ENCODE data around the gene STMP1. TPM values are rescaled to one million over a fixed set of nuclear protein-coding genes. Genes with fewer than 3 reads are reported as not detected.
"Not testable (repeated sequence)": the region's sequence is repeated elsewhere in the genome, so short reads cannot be mapped to it uniquely, and the experiment has no call there.

STMP1 gene
- polyA plus RNA-seq (ENCODE audit: insufficient read length in 4 of 4), result 10 to 100 TPM; 55.0 to 90.9 (median 82.5) TPM

DNA sequence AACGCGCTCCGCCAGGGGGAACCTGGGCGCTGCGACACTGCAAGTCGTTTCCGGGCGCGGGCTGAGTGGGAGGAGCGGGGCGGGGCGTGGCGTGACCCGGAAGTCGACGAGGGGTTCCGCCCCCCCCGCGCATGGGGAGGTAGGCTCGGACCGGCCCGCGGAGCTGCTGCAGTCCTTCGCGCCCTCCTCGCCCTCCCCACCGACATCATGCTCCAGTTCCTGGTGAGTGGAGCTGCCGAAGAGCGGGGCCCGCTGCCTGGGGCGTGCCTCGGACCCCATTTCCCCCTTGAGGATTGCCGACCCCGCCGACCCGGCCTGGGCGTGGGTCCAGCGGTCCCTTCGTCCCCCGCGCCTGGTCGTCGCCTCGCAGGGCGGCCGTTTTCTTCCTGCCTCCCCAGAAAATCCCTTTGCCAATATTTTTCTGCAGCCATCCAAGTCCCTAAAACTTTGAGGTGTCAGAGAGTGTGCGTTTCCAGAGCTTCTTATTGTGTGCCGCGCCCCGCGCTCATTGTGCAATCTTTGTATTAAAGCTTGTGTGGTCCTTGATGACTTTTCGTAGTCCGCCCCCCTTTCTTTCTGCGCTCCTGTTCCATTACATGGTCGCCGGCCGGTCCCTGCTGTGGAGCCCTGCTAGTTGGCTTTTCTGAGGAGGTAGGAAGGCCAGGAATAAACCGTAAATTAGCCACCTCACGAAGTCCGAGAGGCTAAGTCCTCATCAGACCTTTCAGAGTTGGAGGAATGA is at the start of gene STMP1:
Gene STMP1, plus strand, starts transcription at position 142 of the 742 bp plus-strand sequence.
- peak; percentile 82 to 87 (median 86) for DNase-seq (ENCODE audit: low read depth in 4 of 4, low spot score in 3 of 4)

DNA sequence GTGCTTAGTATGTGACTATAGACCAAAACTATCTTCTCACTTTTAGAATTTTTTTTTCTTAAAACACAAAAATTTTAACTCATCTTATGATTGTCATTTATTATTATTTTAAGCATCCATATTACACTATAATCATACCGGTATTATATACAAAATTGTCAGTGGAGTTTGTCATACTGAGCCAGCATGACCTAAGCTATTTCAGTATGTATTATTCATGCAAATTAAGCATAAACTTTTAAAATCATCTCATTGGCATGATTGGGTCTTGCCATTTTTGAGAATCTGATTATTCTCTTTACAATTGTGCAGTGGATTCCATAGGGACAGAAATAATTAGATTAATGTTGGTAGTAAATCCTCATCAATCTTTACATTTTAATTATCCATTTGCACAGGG is 46.2 kb upstream of the STMP1 start:
- no peak for DNase-seq (ENCODE audit: low read depth in 4 of 4, low spot score in 3 of 4)

DNA sequence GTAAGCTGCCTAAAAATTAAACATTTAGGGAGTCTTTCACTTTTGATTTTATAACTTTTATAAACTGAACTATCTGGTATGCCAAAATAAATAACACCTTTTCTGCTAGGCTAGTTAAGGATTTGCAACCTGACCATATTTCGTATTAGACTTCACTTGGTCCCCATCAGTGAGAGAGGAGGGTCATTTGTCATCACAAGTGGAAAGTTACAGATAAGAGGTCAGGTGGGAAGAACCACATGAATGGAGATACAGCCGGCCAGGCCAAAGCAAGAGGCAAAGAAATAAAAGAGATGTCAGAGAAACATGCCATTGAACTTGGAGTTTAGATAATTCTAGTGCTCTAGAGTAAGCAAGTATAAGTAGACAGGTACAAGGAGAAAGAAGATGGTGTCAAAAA is 44.5 kb upstream of the STMP1 start:
- DNase-seq (ENCODE audit: low read depth in 4 of 4, low spot score in 3 of 4), result no peak

DNA sequence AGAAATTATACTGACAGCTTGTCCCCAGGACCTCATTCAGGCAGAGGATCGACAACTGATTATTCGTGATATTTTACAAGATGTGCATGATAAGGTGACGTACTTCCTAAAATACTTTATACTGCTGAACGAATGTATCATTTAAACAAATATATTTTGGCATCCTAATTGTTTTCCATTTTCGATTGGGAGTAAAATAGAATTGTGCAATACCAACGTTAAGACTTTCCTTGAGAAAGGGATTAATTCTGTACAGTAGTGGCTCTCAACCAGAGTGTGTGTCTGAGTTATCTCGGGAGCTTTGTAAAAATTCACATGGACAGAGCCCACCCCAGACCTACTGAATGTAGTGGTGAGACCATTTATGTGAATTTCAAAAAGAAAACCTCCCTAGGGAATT is 43.8 kb upstream of the STMP1 start:
- DNase-seq (ENCODE audit: low read depth in 4 of 4, low spot score in 3 of 4), result no peak

DNA sequence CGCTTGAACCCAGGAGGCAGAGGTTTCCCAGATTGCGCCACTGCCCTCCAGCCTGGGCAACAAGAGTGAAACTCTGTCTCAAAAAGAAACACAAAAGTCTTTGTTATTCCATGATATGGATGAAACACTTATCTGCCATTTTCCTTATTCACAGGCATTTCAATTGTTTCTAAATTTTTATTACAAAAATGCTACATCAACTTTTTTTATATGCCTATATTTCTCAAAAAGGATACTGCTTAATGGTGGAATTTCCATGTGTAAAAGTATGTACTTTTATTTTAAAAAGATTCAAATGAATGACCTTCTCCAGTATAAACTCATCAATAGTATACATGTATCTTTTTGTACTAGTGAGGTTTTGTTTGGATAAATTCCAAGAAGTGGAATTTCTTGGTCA is 41.9 kb upstream of the STMP1 start:
- no peak for DNase-seq (ENCODE audit: low read depth in 4 of 4, low spot score in 3 of 4)

DNA sequence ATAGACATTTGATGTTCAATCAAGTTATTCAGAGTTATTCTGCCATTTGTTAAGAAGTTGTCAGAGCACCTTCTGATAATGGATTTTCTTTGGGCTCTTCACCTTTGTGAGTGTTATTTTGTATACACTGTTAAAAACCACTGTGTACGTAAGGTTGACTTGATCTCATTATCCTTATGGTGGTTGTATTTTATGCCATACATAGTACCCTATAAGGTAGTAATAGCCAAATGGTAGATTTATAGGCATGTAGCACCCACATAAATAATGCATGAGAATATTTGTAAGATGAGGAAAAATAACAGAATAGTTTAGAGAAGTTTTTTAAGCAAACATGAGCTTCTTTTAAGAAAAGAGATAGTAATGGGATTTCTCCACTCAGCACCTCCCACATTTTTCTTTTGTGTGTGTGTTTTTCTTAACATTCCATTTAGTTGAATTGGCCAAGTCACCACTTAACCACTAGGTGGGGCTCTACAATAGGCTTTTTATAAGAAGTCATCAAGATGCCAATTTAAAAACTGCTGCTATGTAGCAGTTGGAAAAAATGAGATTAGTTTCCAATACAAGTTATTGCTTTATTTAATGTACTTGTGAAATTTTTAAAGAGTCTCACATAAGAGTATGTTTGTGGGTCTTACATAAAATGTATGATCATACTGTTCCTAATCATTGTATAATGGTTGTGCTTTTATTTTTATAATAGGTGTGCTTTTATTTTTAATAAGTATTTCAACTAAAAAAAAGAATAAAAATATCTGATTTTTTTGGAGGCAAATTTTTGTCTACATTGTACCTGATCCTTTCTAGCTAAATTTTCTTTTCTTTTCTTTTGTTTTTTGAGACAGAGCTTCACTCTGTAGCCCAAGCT is 41.1 kb upstream of the STMP1 start:
- peak; percentile 39 to 52 (median 48) for DNase-seq (ENCODE audit: low read depth in 4 of 4, low spot score in 3 of 4)

DNA sequence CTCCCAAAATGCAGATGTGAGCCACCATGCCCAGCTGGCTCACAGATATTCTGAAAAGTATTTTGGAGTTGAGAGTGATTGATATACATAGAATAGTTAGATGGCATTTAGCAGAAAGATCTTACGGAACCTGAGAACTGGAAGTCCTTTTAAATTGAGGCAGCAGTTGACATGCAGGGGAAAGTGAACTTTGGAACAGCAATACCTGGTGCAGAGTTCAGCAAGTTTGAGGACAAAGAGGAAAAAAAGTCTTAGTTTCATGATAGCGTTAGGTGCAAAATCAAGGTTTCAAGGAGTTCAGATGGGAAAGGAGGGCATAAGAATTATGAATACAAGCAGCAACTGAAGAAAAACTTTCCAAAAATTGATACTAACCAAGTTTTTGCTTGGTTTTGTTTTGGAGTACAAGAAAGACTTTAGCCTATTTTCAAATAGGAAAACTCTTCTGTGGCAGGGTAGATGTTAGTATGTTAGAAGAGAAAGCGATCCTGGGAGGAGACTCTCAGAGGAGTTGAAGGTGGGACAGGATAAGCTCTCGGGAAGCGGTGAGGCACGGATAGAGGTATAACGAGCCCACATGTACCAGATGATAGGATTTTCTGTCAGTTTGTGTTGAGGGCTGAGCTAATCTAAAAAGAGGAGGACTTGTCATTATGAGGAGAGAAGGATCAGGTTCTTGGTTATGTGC is 28.0 kb upstream of the STMP1 start:
- DNase-seq (ENCODE audit: low read depth in 4 of 4, low spot score in 3 of 4), result no peak

DNA sequence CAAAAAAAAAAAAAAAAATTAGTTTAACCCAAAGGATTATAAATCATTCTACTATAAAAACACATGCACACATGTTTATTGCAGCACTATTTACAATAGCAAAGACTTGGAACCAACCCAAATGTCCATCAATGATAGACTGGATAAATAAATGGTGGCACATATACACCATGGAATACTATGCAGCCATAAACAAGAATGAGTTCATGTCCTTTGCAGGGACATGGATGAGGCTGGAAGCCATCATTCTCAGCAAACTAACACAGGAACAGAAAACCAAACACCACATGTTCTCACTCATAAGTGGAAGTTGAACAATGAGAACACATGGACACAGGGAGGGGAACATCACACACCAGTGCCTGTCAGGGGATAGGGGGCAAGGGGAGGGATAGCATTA is 22.6 kb upstream of the STMP1 start:
- DNase-seq (ENCODE audit: low read depth in 4 of 4, low spot score in 3 of 4), result not testable (repeated sequence)

DNA sequence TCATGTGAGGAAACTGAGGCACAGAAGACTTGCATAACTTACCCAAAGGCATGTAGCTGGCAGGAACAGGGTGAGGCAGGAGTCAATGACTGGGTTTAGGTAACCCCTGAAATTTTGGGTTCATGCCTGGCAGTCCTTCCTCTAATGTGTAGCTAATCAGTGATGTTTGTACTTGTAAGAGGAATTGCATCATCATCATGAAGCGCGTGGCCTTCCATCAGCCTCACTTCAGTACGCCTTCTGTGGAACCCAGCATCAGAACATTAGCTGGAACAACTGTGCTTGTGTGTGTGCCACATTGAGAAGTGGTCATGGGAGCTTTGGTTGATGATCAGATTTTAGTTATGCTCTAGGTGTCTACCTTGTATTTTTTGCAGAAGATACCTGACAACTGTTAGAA is 18.2 kb upstream of the STMP1 start:
- no peak for DNase-seq (ENCODE audit: low read depth in 4 of 4, low spot score in 3 of 4)

DNA sequence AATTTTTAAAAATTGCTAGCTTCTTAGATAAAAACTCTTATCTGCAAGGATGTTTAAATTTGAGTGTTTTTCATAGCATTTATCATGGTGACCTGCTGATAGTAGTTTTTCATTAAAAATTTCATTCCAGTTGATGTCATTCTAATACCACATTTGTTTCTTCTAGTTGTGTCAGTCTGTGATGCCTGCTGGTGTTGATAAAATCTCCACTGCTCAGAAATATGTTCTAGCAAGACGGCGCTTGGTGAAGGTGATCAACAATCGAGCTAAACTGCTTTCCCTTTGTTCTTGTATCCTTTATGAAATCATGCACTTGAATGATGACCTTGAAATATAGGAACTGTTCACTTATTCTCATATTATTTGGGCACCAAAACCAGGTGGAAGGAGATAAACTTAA is 17.6 kb upstream of the STMP1 start:
- no peak for DNase-seq (ENCODE audit: low read depth in 4 of 4, low spot score in 3 of 4)

DNA sequence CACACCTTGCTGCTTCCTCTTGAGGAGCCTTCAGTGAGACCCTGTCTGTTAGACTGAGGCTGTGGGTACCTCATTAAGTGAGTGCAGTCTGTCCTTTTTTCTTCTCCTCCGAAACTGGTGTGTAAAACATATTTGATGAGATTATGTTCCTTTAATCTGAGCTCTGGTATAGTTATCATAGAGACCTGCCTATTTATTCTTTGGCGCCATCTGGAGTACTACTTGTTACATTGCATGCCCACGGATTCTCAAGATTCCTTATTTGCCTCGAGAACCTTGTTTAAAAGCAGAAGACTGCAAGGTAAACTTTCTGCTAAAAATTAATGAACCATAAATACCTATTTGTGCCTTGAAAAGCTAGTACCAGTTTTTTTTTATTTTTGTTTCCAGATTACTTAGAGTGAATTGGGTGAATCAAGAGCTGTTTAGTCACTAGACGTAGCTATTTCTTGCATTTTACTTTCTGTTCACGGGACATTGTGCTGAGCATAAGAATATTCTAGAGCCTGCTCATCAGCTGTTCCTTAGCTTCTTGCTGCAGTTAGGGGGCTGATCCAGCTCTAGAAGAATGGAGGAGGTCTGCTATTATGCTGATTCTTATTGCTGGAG is 16.9 kb upstream of the STMP1 start:
- DNase-seq (ENCODE audit: low read depth in 4 of 4, low spot score in 3 of 4), result no peak

DNA sequence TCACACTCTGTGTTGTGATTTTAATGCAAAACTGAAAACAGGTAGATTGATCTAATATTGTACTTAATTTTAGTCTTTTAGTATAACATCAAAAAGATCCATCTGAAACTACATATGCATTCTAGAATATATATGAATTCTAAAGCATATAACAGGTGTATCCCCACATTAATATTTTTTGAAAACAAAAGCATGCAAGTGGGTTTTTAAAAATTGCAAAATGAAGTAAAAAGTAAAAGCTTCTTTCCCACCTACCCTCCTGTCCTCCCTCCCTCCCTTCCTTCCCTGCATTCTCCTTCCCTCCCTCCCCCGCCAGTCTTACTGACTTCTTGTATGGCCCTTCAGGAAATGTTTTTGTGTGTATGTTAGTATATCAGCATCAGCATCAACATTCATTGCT is 14.6 kb upstream of the STMP1 start:
- DNase-seq (ENCODE audit: low read depth in 4 of 4, low spot score in 3 of 4), result no peak

DNA sequence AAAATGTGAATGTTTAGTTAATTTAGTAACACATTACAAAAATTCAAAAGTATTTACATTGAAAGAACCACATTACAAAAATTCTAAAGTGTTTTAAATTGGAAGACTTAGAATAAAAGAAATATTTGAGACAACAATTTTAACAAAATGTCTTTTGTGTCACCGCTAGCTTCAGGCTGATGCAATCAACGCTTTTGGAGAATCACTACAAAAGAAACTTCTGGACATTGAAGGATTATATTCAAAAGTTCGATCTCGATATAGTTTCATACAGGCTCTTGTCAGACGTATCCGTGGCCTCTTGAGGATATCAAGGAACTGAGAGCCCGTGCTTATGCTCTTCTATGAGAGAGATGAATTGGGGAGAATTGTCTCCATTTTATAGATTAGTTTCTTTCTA is 14.1 kb upstream of the STMP1 start:
- DNase-seq (ENCODE audit: low read depth in 4 of 4, low spot score in 3 of 4), result no peak

DNA sequence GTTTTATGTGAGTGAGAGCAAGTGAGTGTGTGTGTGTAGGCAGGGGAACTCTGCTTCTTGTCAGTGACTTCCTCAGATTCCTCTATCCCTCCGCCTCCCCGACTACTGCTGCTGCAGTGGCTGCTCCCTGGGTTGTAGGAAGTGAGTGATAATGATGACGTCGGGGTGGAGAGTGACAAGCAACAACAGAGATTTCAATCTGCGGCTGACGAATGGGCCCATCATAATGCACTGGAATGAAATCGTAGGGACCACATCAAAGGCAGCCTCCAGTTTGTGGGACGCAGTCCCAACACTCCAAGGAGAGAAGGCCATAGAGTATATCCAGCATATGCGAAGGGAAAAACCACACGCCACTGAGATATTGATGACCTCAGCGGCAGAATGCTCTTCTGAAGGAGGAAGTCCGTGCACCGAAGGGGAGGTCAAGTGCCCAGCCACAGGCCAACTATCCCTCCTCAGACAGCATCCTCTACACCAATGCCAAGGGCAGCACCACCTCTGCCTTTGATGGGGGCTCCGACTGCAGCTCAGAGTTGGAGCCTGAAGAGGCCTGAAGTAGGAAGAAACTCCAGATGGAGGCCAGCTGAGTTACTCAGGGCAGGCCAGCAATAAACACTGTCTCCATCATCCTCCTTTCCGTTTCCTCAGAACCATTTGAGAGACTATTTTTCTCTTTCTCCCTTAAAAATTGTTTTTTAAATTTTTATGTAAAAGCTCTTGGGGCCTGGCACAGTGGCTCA is 11.3 kb upstream of the STMP1 start:
- DNase-seq (ENCODE audit: low read depth in 4 of 4, low spot score in 3 of 4), result no peak

DNA sequence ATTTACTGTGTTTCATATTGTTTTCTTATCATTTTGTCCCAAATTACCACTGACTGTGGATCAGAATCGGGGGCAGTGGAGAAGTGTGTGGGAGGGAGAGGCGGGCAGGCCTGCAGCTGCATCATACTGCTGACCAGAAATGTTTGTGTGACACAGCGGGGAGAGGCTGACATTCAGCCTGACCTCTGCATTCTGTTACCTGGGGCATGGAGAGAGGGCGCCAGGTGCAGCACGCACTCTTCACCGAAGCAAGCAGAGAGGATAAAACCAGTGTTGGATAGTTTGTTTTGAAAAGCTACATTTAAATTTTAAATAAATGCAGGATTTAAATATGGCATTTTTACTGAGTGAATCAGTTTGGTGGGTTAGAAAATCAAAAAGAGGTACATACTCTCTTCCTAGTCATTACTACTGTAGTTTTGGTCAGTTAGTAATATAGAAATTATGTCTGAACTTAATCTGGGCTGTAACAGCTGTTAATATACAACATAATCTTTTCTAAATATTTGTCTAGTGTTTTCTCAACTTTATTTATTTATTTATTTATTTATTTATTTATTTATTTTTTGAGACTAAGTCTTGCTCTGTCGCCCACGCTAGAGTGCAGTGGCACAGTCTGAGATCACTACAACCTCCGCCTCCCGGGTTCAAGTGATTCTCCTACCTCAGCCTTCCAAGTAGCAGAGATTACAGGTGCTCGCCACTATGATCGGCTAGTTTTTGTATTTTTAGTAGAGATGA is 8.8 kb upstream of the STMP1 start:
- peak in 1 of 4 donors; percentile 30 for DNase-seq (ENCODE audit: low read depth in 4 of 4, low spot score in 3 of 4)

DNA sequence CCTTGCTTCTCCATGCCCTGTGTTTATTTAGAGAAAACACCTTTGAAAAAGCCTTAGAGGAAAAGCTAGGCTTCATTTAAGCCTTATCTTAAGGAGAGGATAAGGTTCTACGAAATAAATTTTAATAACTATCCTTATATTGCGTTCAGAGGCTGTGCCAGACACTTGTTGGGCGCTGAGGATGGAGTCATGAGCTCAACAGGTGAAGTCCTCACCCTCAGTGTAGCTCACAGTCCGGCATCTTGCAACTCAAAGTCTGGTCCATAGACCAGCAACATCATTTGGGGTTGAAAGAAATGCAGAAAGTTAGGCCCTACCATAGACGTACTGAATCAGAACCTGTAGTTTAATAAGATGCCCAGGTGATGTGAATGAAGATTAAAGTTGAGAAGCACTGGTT is 3.8 kb upstream of the STMP1 start:
- DNase-seq (ENCODE audit: low read depth in 4 of 4, low spot score in 3 of 4), result no peak

DNA sequence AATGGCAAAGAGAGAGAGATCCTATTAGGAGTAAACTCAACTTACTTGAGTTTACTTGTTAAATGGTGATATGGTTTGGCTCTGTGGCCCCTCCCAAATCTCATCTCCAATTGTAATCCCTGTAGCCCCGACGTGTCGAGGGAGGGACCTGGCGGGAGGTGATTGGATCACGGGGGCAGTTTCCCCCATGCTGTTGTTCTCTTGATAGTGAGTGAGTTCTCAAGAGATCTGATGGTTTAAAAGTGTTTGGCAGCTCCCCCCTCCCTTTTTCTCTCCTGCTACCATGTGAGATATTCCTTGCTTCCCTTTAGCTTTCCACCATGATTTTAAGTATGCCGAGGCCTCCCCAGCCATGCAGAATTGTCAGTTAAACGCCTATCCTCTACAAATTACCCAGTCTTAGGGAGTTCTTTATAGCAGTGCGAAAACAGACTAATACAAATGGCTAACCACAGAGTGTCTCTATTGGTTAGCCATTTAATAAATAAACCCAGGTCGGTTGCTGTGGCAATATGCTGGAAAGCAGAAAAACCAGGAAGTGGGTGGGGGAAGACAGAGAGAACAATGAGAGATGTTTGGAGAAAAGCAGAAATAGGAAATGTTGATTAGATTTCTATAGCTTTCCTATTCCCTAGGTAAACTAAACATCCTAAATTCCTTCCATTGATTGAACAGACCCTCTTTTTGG is 3.0 kb upstream of the STMP1 start:
- no peak for DNase-seq (ENCODE audit: low read depth in 4 of 4, low spot score in 3 of 4)

DNA sequence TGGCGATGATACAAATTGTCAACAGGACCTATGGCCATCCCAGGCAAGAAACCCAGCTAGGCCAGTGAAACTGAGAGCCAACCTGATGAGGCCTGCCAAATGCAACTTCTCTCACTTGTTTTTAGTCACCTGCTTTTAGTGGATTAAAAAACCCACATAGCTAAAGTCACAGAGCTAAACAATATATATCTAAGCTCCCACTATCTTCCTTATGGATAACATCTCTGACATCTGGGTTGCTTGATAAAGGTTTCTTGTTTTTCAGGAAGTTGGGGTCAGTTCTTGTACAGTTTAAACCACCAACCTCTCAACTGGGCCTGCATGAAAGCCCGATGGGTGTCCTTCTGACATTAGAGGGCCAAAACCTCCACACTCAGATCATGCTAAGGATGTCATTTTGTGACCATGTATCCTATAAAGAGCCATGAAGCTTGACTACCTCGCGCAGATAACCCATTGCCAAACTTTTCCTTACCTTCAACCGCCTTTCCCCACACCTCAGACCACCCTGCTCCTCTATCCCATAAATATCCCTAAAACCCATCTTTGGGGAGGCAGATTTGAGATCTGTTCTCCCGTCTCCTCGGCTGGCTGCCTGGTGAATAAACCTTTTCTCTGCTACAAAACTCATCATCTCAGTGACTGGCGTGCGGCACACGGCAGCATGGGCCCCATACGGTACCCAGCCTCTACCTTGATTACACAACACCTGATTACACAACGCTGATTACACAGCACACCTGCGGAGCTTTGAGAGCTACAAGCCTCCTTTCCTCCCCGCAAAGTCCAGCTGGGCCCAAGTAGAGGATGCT is 797 bp upstream of the STMP1 start:
- no peak for DNase-seq (ENCODE audit: low read depth in 4 of 4, low spot score in 3 of 4)

All from left renal pelvis (tissue), 4 donors.